ENCODE results near the gene VPS13D.

VPS13D gene

GRCh38 chr1:12339811-12340543 is 110.1 kb downstream of the VPS13D start:
- no peak for DNase-seq

GRCh38 chr1:12340544-12340930 is 110.7 kb downstream of the VPS13D start:
- no peak for DNase-seq

- no peak for DNase-seq
These were observed 111.8 kb downstream of the VPS13D start for GRCh38 chr1:12341667-12342066.

GRCh38 chr1:12342401-12343003 is 112.7 kb downstream of the VPS13D start:
- no peak for DNase-seq

GRCh38 chr1:12343823-12344487 is 114.1 kb downstream of the VPS13D start:
- DNase-seq, result no peak

- no peak for DNase-seq
These were observed 114.9 kb downstream of the VPS13D start for GRCh38 chr1:12344596-12345349.

- DNase-seq, result no peak
These were observed 115.8 kb downstream of the VPS13D start for GRCh38 chr1:12345350-12346217.

- DNase-seq, result peak; percentile 22
These were observed 116.8 kb downstream of the VPS13D start for GRCh38 chr1:12346483-12347151.

- DNase-seq, result no peak
These were observed 118.3 kb downstream of the VPS13D start for GRCh38 chr1:12348113-12348512.

GRCh38 chr1:12353981-12354380 is 124.2 kb downstream of the VPS13D start:
- no peak for DNase-seq

- peak; percentile 86 for DNase-seq
These were observed 126.4 kb downstream of the VPS13D start for GRCh38 chr1:12356004-12356890.

- DNase-seq, result no peak
These were observed 128.7 kb downstream of the VPS13D start for GRCh38 chr1:12358499-12358898.

- DNase-seq, result no peak
These were observed 129.7 kb downstream of the VPS13D start for GRCh38 chr1:12359359-12360133.

GRCh38 chr1:12368646-12369045 is 138.8 kb downstream of the VPS13D start:
- peak; percentile 7 for DNase-seq

- DNase-seq, result no peak
These were observed 139.4 kb downstream of the VPS13D start for GRCh38 chr1:12369258-12369657.

GRCh38 chr1:12370333-12370975 is 140.6 kb downstream of the VPS13D start:
- no peak for DNase-seq

GRCh38 chr1:12371053-12371452 is 141.2 kb downstream of the VPS13D start:
- DNase-seq, result no peak

- no peak for DNase-seq
These were observed 142.3 kb downstream of the VPS13D start for GRCh38 chr1:12372180-12372579.

GRCh38 chr1:12372761-12373160 is 142.9 kb downstream of the VPS13D start:
- DNase-seq, result no peak
